DND-41 (cell line): ENCODE data around the gene HRH1.

Experiments used
- ATAC-seq: fragments of 200-7000 bp; cut with Tn5 transposase; 3 replicates; pipeline ENCODE4 v1.9.1; 2021; ENCODE audit warnings: low read depth; ENCODE audit not compliant: insufficient read depth
- DNase-seq: peaks from one replicate; pipeline ENCODE4 v3.0.0-alpha.2; 2020
- H2AFZ ChIP-seq: 2 replicates; pipeline ENCODE4 v1.6.0; 2012; ENCODE audit warnings: low read depth, low read length
- H3K27ac ChIP-seq: 2 replicates; pipeline ENCODE4 v1.5.1; 2012; ENCODE audit warnings: low read length, inconsistent platforms
- H3K27me3 ChIP-seq: fragments of 200-600 bp; sonication (generic); 2 replicates; pipeline ENCODE4 v1.6.0; 2012; ENCODE audit warnings: low read length, mild to moderate bottlenecking, inconsistent platforms; ENCODE audit not compliant: insufficient read depth, poor library complexity
- H3K36me3 ChIP-seq: 2 replicates; pipeline ENCODE4 v1.5.1; 2012; ENCODE audit warnings: low read length, inconsistent platforms; ENCODE audit not compliant: insufficient read depth
- H3K4me1 ChIP-seq: 2 replicates; pipeline ENCODE4 v1.5.1; 2012; ENCODE audit warnings: mild to moderate bottlenecking, low read length; ENCODE audit not compliant: insufficient read depth
- H3K4me2 ChIP-seq: 2 replicates; pipeline ENCODE4 v1.6.0; 2012; ENCODE audit warnings: mild to moderate bottlenecking, moderate library complexity, low read length, inconsistent platforms; ENCODE audit not compliant: insufficient read depth
- H3K4me3 ChIP-seq, 2 experiments: fragments of 200-600 bp in 1 of 2; shearing (Covaris generic) in 1 of 2; 2 replicates each; pipeline ENCODE4 v1.5.1; 2012 to 2016; ENCODE audit warnings: inconsistent platforms in 2 of 2, low read length in 2 of 2, mild to moderate bottlenecking in 2 of 2, low read depth in 1 of 2, moderate library complexity in 1 of 2
- H3K79me2 ChIP-seq: 2 replicates; pipeline ENCODE4 v1.6.0; 2012; ENCODE audit warnings: low read length, inconsistent platforms; ENCODE audit not compliant: insufficient read depth
- H3K9ac ChIP-seq: 2 replicates; pipeline ENCODE4 v1.6.0; 2012; ENCODE audit warnings: low read depth, mild to moderate bottlenecking, inconsistent platforms, low read length, moderate library complexity
- H3K9me3 ChIP-seq: 2 replicates; pipeline ENCODE4 v1.5.1; 2012; ENCODE audit warnings: low read length, moderate library complexity, mild to moderate bottlenecking, inconsistent platforms; ENCODE audit not compliant: insufficient read depth, severe bottlenecking
- H4K20me1 ChIP-seq: 2 replicates; pipeline ENCODE4 v1.6.0; 2012; ENCODE audit warnings: low read length; ENCODE audit not compliant: insufficient read depth
- EZH2 ChIP-seq: IDR thresholded peaks from 3 replicates; pipeline ENCODE4 v1.6.1; 2012; ENCODE audit warnings: borderline replicate concordance, low read depth, mild to moderate bottlenecking, moderate library complexity, low read length, inconsistent platforms; ENCODE audit not compliant: severe bottlenecking
- TF ChIP-seq, protein P1 (sequence below): IDR thresholded peaks from 2 replicates; pipeline ENCODE4 v1.5.1; 2012; ENCODE audit warnings: borderline replicate concordance, low read length, moderate library complexity, mild to moderate bottlenecking; ENCODE audit not compliant: poor library complexity, severe bottlenecking; ENCODE audit errors: extremely low read depth

The HRH1 gene

GRCh38 chr3:11156026-11156410 is 1.7 kb downstream of the HRH1 start:
- Histone ChIP-seq H3K27me3 (peaks cover 17% of the 10 kb centered on the region), H4K20me1 (no peaks in the 10 kb centered on the region), H2AFZ (no peak overlapping the region), H3K9me3 (no peaks in the 10 kb centered on the region), H3K4me2 (no peak overlapping the region), H3K27ac (no peak overlapping the region), H3K79me2 (no peaks in the 10 kb centered on the region), H3K4me1 (no peaks in the 10 kb centered on the region), H3K36me3 (no peaks in the 10 kb centered on the region), H3K4me3 (no peak overlapping the region), H3K9ac (no peak overlapping the region)
- DNase-seq = no peak
- no peak for ATAC-seq
- no peak for TF ChIP-seq EZH2
- TF ChIP-seq, protein P1, sequence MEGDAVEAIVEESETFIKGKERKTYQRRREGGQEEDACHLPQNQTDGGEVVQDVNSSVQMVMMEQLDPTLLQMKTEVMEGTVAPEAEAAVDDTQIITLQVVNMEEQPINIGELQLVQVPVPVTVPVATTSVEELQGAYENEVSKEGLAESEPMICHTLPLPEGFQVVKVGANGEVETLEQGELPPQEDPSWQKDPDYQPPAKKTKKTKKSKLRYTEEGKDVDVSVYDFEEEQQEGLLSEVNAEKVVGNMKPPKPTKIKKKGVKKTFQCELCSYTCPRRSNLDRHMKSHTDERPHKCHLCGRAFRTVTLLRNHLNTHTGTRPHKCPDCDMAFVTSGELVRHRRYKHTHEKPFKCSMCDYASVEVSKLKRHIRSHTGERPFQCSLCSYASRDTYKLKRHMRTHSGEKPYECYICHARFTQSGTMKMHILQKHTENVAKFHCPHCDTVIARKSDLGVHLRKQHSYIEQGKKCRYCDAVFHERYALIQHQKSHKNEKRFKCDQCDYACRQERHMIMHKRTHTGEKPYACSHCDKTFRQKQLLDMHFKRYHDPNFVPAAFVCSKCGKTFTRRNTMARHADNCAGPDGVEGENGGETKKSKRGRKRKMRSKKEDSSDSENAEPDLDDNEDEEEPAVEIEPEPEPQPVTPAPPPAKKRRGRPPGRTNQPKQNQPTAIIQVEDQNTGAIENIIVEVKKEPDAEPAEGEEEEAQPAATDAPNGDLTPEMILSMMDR = no peak

GRCh38 chr3:11157421-11157820 is 3.1 kb downstream of the HRH1 start:
- H4K20me1 ChIP-seq = no peaks in the 10 kb centered on the region
- peaks cover 17% of the 10 kb centered on the region for H3K27me3 ChIP-seq
- TF ChIP-seq EZH2 = no peak
- TF ChIP-seq, protein P1 = no peak
- H3K9ac ChIP-seq = no peak overlapping the region
- H3K4me2 ChIP-seq = no peak overlapping the region
- H3K36me3 ChIP-seq = no peaks in the 10 kb centered on the region
- DNase-seq (no peak), ATAC-seq (no peak)
- no peak overlapping the region for H3K27ac ChIP-seq
- H3K9me3 ChIP-seq = no peaks in the 10 kb centered on the region
- H3K79me2 ChIP-seq = no peaks in the 10 kb centered on the region
- no peak overlapping the region for H3K4me3 ChIP-seq
- no peak overlapping the region for H2AFZ ChIP-seq
- H3K4me1 ChIP-seq = no peaks in the 10 kb centered on the region

DNA sequence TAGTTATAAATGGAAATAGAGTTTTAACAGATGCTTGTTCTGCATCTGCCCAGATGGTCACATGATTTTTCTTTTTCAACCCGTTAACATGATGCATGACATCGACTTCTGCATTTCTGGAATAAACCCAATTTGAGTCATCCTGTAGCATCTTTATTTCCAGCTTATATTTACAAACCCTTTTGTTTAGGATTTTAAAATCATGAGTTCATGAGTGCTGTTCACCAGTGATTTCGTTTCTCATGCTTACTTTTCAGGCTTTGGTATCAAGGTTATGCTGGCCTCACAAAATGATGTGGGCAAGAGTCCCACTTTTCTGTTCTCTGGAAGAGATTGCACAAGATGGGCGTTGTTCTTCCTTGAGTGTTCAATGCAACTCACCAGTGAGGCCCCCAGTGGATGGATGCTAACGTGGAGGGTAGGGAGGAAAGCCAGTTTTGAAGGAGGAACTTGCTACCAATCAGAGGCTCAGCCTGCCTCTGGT is 5.2 kb downstream of the HRH1 start:
- no peaks in the 10 kb centered on the region for H4K20me1 ChIP-seq
- H3K4me3 ChIP-seq = no peak overlapping the region
- no peak overlapping the region for H3K9ac ChIP-seq
- TF ChIP-seq, protein P1 = no peak
- TF ChIP-seq EZH2 = no peak
- H3K27ac ChIP-seq = no peak overlapping the region
- ATAC-seq = no peak
- H3K27me3 ChIP-seq = peaks cover 20% of the 10 kb centered on the region
- H3K79me2 ChIP-seq = no peaks in the 10 kb centered on the region
- no peaks in the 10 kb centered on the region for H3K36me3 ChIP-seq
- no peak for DNase-seq
- no peaks in the 10 kb centered on the region for H3K4me1 ChIP-seq
- H2AFZ ChIP-seq = no peak overlapping the region
- H3K9me3 ChIP-seq = no peaks in the 10 kb centered on the region
- H3K4me2 ChIP-seq = no peak overlapping the region

DNA sequence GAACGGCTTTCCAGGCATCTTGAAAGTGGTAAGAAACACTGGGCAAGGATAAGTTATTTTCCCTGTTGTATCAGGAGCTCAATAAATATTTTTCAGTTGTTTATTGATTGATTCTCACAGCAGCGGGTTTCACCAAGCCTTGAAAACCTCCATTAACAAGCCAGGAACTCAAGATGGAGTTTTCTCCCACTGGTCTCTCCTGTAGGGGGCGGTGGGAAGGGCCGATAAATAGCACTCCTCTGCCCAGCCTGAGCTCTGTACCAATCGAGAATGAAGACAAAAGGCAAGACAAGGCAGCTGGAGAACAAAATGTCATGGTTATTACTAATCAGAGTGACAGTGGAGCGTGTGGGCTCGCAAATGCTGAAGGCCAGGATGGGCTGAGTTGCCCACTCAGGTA is 7.4 kb downstream of the HRH1 start:
- Histone ChIP-seq H3K27ac (no peak overlapping the region), H3K4me3 (no peak overlapping the region), H3K4me1 (no peaks in the 10 kb centered on the region), H3K27me3 (peaks cover 20% of the 10 kb centered on the region), H3K4me2 (no peak overlapping the region), H3K9ac (no peak overlapping the region), H3K9me3 (no peaks in the 10 kb centered on the region), H3K36me3 (no peaks in the 10 kb centered on the region), H2AFZ (no peak overlapping the region), H4K20me1 (no peaks in the 10 kb centered on the region), H3K79me2 (no peaks in the 10 kb centered on the region)
- DNase-seq (no peak), ATAC-seq (no peak)
- TF ChIP-seq EZH2 = no peak
- TF ChIP-seq, protein P1 = no peak
